Measurements from ENCODE around the gene PMEPA1. TPM values are rescaled to one million over a fixed set of nuclear protein-coding genes. Genes with fewer than 3 reads are reported as not detected.

Gene PMEPA1
- total RNA-seq, 4 donors from 2014 or later, result 3.3 to 5.5 (median 4.6) TPM

DNA sequence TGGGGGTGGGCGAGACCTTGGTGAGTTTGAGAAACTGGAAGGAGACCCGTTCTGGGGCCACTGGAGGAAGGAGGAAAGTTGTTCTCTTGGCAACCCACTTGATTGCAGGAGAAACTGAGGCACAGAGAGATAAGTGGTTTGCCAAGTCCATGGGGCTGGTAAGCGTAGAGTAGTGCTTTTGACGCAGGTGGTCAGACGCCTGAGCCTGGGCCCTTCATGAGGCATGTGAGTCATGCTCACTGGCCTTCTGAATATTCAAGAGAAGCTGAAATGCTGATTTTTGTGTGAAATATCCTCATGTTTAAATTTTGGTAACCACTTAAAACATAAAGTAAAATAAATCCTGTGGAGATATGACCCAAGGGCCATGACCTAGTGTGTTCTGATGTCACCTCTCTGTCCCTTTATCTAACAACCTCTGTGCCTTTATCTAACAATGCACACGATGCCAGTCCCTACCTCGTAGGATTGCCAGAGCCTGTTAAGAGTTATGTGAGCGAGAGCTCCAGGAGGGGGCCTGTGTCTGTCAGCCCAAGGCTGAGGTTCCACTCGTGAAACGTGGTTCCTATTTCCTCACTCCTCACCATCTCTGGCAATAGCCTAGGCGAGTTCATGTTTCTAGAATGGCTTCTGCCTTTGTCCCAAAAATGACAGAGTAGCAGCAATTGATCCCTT is 32.8 kb upstream of the PMEPA1 start:
- H3K4me1 ChIP-seq, result peaks cover 0 to 3% (median 0%) of the 10 kb centered on the region in 4 donors
- no peaks in the 10 kb centered on the region for H3K27me3 ChIP-seq
- TF ChIP-seq, protein P1, sequence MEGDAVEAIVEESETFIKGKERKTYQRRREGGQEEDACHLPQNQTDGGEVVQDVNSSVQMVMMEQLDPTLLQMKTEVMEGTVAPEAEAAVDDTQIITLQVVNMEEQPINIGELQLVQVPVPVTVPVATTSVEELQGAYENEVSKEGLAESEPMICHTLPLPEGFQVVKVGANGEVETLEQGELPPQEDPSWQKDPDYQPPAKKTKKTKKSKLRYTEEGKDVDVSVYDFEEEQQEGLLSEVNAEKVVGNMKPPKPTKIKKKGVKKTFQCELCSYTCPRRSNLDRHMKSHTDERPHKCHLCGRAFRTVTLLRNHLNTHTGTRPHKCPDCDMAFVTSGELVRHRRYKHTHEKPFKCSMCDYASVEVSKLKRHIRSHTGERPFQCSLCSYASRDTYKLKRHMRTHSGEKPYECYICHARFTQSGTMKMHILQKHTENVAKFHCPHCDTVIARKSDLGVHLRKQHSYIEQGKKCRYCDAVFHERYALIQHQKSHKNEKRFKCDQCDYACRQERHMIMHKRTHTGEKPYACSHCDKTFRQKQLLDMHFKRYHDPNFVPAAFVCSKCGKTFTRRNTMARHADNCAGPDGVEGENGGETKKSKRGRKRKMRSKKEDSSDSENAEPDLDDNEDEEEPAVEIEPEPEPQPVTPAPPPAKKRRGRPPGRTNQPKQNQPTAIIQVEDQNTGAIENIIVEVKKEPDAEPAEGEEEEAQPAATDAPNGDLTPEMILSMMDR (IDR thresholded peaks at IDR 0.05), result no peak
- TF ChIP-seq POLR2A (IDR thresholded peaks at IDR 0.05), result no peak
- no peak overlapping the region for H3K4me3 ChIP-seq
- H3K9me3 ChIP-seq, result no peaks in the 10 kb centered on the region
- H3K36me3 ChIP-seq, result no peaks in the 10 kb centered on the region
- H3K27ac ChIP-seq, result no peak overlapping the region
- DNase-seq, result no peak

DNA sequence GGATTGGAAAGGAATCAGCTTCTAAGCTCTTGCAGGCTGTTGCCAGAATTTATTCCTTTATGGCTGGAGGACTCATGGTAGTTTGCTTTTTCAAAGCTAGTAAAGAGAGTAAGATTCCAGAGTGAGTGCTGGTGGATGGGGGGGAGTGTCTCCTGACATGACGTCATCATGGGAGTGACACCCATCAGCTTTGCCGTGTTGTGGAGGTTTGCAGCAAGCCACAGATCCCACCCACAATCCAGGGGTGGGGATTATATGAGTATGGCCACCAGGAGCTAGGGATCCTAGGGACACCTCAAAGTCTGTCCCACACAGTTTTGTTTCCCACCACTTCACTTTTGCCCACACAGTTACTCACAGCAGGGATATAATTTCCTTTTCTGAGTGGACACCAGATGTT is 28.7 kb upstream of the PMEPA1 start:
- H3K27ac ChIP-seq, result no peak overlapping the region
- TF ChIP-seq, protein P1 (IDR thresholded peaks at IDR 0.05), result no peak
- TF ChIP-seq POLR2A (IDR thresholded peaks at IDR 0.05), result no peak
- no peaks in the 10 kb centered on the region for H3K4me1 ChIP-seq
- no peak for DNase-seq
- no peaks in the 10 kb centered on the region for H3K36me3 ChIP-seq
- no peaks in the 10 kb centered on the region for H3K9me3 ChIP-seq
- no peak overlapping the region for H3K4me3 ChIP-seq
- no peaks in the 10 kb centered on the region for H3K27me3 ChIP-seq

DNA sequence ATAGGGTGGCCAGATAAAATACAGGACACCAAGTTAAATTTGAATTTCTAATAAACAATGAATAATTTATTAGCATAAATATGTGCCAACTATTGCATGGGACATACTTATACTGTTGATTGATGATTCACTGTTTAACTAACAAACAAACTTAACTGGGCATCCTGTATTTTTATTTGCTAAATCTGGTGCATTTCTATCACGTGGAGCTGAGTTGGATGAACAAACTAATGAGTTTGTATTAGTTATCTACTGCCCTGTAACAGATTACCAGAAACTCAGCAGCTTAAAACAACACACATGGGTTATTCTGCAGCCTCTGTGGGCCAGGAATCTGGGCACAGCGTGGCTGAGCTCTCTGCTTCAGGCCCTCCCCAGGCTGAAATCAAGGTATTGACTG is 28.2 kb upstream of the PMEPA1 start:
- Histone ChIP-seq H3K36me3 (no peaks in the 10 kb centered on the region), H3K4me3 (no peak overlapping the region), H3K4me1 (no peaks in the 10 kb centered on the region), H3K9me3 (no peaks in the 10 kb centered on the region), H3K27ac (no peak overlapping the region), H3K27me3 (no peaks in the 10 kb centered on the region)
- no peak for DNase-seq
- TF ChIP-seq, protein P1 (IDR thresholded peaks at IDR 0.05), result no peak
- no peak for TF ChIP-seq POLR2A (IDR thresholded peaks at IDR 0.05)

DNA sequence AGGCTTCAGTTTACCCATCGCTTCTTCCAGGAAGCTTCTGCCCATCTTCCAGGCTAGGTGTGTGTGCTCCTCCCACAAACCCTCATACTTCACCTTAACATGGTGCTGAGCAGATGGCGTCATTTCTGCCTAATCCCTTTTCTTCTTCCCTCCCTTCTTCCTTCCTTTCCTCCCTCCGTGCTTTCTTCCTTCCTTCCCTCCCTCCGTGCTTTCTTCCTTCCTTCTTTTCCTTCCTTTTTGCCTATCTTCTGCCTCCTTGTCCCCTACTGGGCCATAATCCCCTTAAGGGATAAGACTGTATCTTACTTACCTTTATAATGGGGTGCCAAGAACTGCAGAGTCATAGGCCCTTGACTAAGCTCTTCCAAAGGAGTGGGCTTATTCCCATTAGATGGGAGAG is 27.5 kb upstream of the PMEPA1 start:
- H3K4me3 ChIP-seq, result no peak overlapping the region
- no peaks in the 10 kb centered on the region for H3K9me3 ChIP-seq
- no peak for TF ChIP-seq POLR2A (IDR thresholded peaks at IDR 0.05)
- TF ChIP-seq, protein P1 (IDR thresholded peaks at IDR 0.05), result no peak
- H3K4me1 ChIP-seq, result no peaks in the 10 kb centered on the region
- no peak for DNase-seq
- H3K27me3 ChIP-seq, result no peaks in the 10 kb centered on the region
- H3K27ac ChIP-seq, result no peak overlapping the region
- no peaks in the 10 kb centered on the region for H3K36me3 ChIP-seq

DNA sequence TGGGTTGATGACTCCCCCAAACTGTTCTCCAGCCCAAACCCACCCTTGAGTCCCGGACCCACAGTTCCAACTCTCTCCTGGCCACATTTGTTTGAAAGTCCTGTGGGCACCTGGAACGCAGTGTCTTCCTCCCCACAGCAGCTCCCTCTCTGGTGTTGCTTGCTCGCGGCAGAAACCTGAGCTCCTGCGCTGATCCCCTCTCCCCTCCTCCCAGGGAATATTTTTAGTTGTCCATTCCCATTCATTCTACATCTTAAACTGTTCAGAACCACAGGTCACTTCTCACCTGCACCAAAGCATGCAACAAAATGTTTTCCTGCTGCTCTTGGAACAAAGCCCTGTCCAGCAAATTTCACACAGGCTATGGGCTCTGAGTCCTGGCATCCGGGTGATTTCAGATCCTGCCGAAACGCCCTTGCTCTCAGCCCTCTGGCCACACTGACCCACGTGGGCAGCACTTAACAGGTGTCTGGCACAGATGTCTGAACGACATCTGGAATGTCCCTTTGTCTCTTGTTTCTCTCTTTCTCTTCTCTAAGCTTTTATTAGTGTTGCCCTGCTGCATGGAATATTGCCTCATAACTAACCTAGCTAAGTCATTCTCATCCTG is 27.0 kb upstream of the PMEPA1 start:
- H3K36me3 ChIP-seq, result no peaks in the 10 kb centered on the region
- H3K27me3 ChIP-seq, result no peaks in the 10 kb centered on the region
- H3K9me3 ChIP-seq, result no peaks in the 10 kb centered on the region
- no peak overlapping the region for H3K27ac ChIP-seq
- no peak overlapping the region for H3K4me3 ChIP-seq
- no peaks in the 10 kb centered on the region for H3K4me1 ChIP-seq
- no peak for TF ChIP-seq POLR2A (IDR thresholded peaks at IDR 0.05)
- TF ChIP-seq, protein P1 (IDR thresholded peaks at IDR 0.05), result no peak
- DNase-seq, result no peak

Measured in Peyer's patch (tissue), 4 donors.